ENCODE data around the gene SERINC2. TPM values are rescaled to one million over a fixed set of nuclear protein-coding genes. Genes with fewer than 3 reads are reported as not detected.

Gene SERINC2
- polyA plus RNA-seq, 2 of the 4 experiments (the other 2 are of a cell fraction): 6.0 to 16.3 TPM

- Histone ChIP-seq H3K4me3 (no peak overlapping the region), H3K27ac (no peak overlapping the region), H3K4me1 (peaks cover 26% of the 10 kb centered on the region), H3K9me3 (no peaks in the 10 kb centered on the region), H3K4me2 (no peak overlapping the region)
- DNase-seq (ENCODE audit: low read depth in 1 of 2, low spot score in 1 of 2) (no peak), FAIRE-seq (no peak), ATAC-seq (no peak)
- 35% methylated on average over 3 of the region's 4 CpGs for WGBS (ENCODE audit: missing lambda C conversion rate)
- ChIA-PET POLR2A (no interaction called here), CTCF (interaction anchor here (0.6 to 9.5 kb wide), 6 partner anchors 26 to 649 kb away, joined by 4 to 151 read pairs (median 6); no protein-coding TSS in a partner anchor)
- TF ChIP-seq RAD21 (conservative IDR thresholded peaks at IDR 0.05 in 1 of 2, IDR thresholded peaks at IDR 0.05 in 1 of 2) (no peak), JUN (IDR thresholded peaks at IDR 0.05) (no peak), POLR2A (IDR thresholded peaks at IDR 0.05; ENCODE audit: low read length) (no peak), ZSCAN20 (CRISPR knock-in tag; IDR thresholded peaks at IDR 0.05) (no peak), HEYL (CRISPR knock-in tag; IDR thresholded peaks at IDR 0.05) (no peak), MAX (IDR thresholded peaks at IDR 0.05) (no peak), MYC (IDR thresholded peaks at IDR 0.05; ENCODE audit: borderline replicate concordance, low read length) (no peak), BHLHE40 (IDR thresholded peaks at IDR 0.05; ENCODE audit: low read depth, low read length) (no peak), NPAS2 (CRISPR knock-in tag; IDR thresholded peaks at IDR 0.05; ENCODE audit: borderline replicate concordance) (no peak), MAFK (IDR thresholded peaks at IDR 0.05; ENCODE audit: partially characterized antibody) (no peak)
These were observed 5.8 kb downstream of the SERINC2 start for GRCh38 chr1:31418626-31419323.

- DNase-seq (ENCODE audit: low read depth in 1 of 2, low spot score in 1 of 2) (no peak), ATAC-seq (no peak), FAIRE-seq (no peak)
- POLR2A ChIA-PET: no interaction called here
- Histone ChIP-seq H3K4me2 (no peak overlapping the region), H3K27ac (no peak overlapping the region), H3K4me1 (peaks cover 23% of the 10 kb centered on the region), H3K4me3 (no peak overlapping the region), H3K9me3 (no peaks in the 10 kb centered on the region)
- 64% methylated on average over 3 of the region's 5 CpGs for WGBS (ENCODE audit: missing lambda C conversion rate)
- CTCF ChIA-PET: interaction anchor here (0.8 to 9.5 kb wide), 12 partner anchors 9 to 429 kb away, joined by 3 to 151 read pairs (median 4); no protein-coding TSS in a partner anchor
- TF ChIP-seq HOXB5 (CRISPR knock-in tag; IDR thresholded peaks at IDR 0.05): no peak
- no peak for TF ChIP-seq POLR2AphosphoS2 (conservative IDR thresholded peaks at IDR 0.05; ENCODE audit: low read length)
- no peak for TF ChIP-seq GATA3 (IDR thresholded peaks at IDR 0.05; ENCODE audit: borderline replicate concordance)
- TF ChIP-seq REST (IDR thresholded peaks at IDR 0.05): no peak
- no peak for TF ChIP-seq FOSL2 (IDR thresholded peaks at IDR 0.05)
- TF ChIP-seq FOSL2 (CRISPR knock-in tag; IDR thresholded peaks at IDR 0.05): no peak
- no peak for TF ChIP-seq FOSB (CRISPR knock-in tag; IDR thresholded peaks at IDR 0.05)
- TF ChIP-seq PBX3 (IDR thresholded peaks at IDR 0.05): no peak
These were observed 7.7 kb downstream of the SERINC2 start for GRCh38 chr1:31420716-31421115.
